Measurements from ENCODE around the gene ZC3H7B.

The ZC3H7B gene

GRCh38 chr22:41384128-41384527 lies 82.8 kb downstream of the ZC3H7B start:
- no peaks in the 10 kb centered on the region for H3K27me3 ChIP-seq (replicated peaks in 2 of 5; ENCODE audit: control insufficient read depth in 4 of 5, insufficient read depth in 5 of 5, low read length in 4 of 5)
- DNase-seq: no peak
- H3K27ac ChIP-seq (ENCODE audit: insufficient read depth in 1 of 2, low read depth in 1 of 2, low read length in 2 of 2, poor library complexity in 1 of 2, severe bottlenecking in 2 of 2): no peak overlapping the region
- ChIA-PET CTCF (interaction anchor here (1.0 to 1.6 kb wide), 4 partner anchors 17 to 134 kb away, joined by 3 to 5 read pairs (median 3); no protein-coding TSS in a partner anchor), POLR2A (interaction anchor here (0.6 kb wide), 1 partner anchor 84 kb away, joined by 4 read pairs; the partner anchor contains the start of gene PHF5A)
- peaks cover 0 to 4% (median 0%) of the 10 kb centered on the region in 4 experiments for H3K36me3 ChIP-seq (ENCODE audit: control insufficient read depth in 4 of 4, insufficient read depth in 4 of 4, low read length in 3 of 4)
- H3K4me1 ChIP-seq (ENCODE audit: control extremely low read depth in 1 of 4, control insufficient read depth in 4 of 4, insufficient read depth in 4 of 4, low read length in 3 of 4): peaks cover 0 to 27% (median 22%) of the 10 kb centered on the region in 4 experiments
- H3K4me3 ChIP-seq (ENCODE audit: control insufficient read depth in 1 of 7, extremely low read depth in 1 of 7, insufficient read depth in 4 of 7, low read depth in 2 of 7, low read length in 6 of 7): no peak overlapping the region
- H3K9me3 ChIP-seq (ENCODE audit: control extremely low read depth in 1 of 5, control insufficient read depth in 4 of 5, insufficient read depth in 2 of 5, low read depth in 1 of 5, low read length in 4 of 5): no peaks in the 10 kb centered on the region

GRCh38 chr22:41387341-41387740 lies 86.0 kb downstream of the ZC3H7B start:
- H3K9me3 ChIP-seq (ENCODE audit: control extremely low read depth in 1 of 5, control insufficient read depth in 4 of 5, insufficient read depth in 2 of 5, low read depth in 1 of 5, low read length in 4 of 5): no peaks in the 10 kb centered on the region
- no peak for DNase-seq
- POLR2A ChIA-PET: no interaction called here
- H3K36me3 ChIP-seq (ENCODE audit: control insufficient read depth in 4 of 4, insufficient read depth in 4 of 4, low read length in 3 of 4): peaks cover 0 to 4% (median 0%) of the 10 kb centered on the region in 4 experiments
- CTCF ChIA-PET: no interaction called here
- WGBS (ENCODE audit: insufficient coverage): 80% methylated on average over 2 of the region's 7 CpGs
- no peaks in the 10 kb centered on the region for H3K27me3 ChIP-seq (replicated peaks in 2 of 5; ENCODE audit: control insufficient read depth in 4 of 5, insufficient read depth in 5 of 5, low read length in 4 of 5)
- H3K4me3 ChIP-seq (ENCODE audit: control insufficient read depth in 1 of 7, extremely low read depth in 1 of 7, insufficient read depth in 4 of 7, low read depth in 2 of 7, low read length in 6 of 7): no peak overlapping the region
- H3K27ac ChIP-seq (ENCODE audit: insufficient read depth in 1 of 2, low read depth in 1 of 2, low read length in 2 of 2, poor library complexity in 1 of 2, severe bottlenecking in 2 of 2): no peak overlapping the region
- H3K4me1 ChIP-seq (ENCODE audit: control extremely low read depth in 1 of 4, control insufficient read depth in 4 of 4, insufficient read depth in 4 of 4, low read length in 3 of 4): peaks cover 0 to 19% (median 15%) of the 10 kb centered on the region in 4 experiments

DNA sequence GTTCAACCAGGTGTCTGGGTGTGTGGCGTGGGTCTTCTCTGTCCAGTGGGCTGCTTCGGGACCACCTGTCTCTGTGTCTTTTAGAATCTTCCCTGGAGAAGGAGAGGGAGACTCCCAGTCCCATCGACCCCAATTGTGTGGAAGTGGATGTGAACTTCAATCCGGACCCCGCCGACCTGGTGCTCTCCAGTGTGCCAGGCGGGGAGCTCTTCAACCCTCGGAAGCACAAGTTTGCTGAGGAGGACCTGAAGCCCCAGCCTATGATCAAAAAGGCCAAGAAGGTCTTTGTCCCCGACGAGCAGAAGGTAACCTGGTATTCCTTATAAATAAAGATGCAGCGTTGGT lies 92.7 kb downstream of the ZC3H7B start:
- no peaks in the 10 kb centered on the region for H3K9me3 ChIP-seq (ENCODE audit: control extremely low read depth in 1 of 5, control insufficient read depth in 4 of 5, insufficient read depth in 2 of 5, low read depth in 1 of 5, low read length in 4 of 5)
- no peaks in the 10 kb centered on the region for H3K4me1 ChIP-seq (ENCODE audit: control extremely low read depth in 1 of 4, control insufficient read depth in 4 of 4, insufficient read depth in 4 of 4, low read length in 3 of 4)
- over 99% methylated on average over 11 of the region's 11 CpGs for WGBS (ENCODE audit: insufficient coverage)
- no peak overlapping the region for H3K4me3 ChIP-seq (ENCODE audit: control insufficient read depth in 1 of 7, extremely low read depth in 1 of 7, insufficient read depth in 4 of 7, low read depth in 2 of 7, low read length in 6 of 7)
- POLR2A ChIA-PET: no interaction called here
- H3K27ac ChIP-seq (ENCODE audit: insufficient read depth in 1 of 2, low read depth in 1 of 2, low read length in 2 of 2, poor library complexity in 1 of 2, severe bottlenecking in 2 of 2): no peak overlapping the region
- CTCF ChIA-PET: interaction anchor here (0.7 to 1.8 kb wide), 2 partner anchors 10 to 124 kb away, joined by 3 to 5 read pairs; no protein-coding TSS in a partner anchor
- peaks cover 3 to 14% (median 12%) of the 10 kb centered on the region in 4 experiments for H3K36me3 ChIP-seq (ENCODE audit: control insufficient read depth in 4 of 4, insufficient read depth in 4 of 4, low read length in 3 of 4)
- H3K27me3 ChIP-seq (replicated peaks in 2 of 5; ENCODE audit: control insufficient read depth in 4 of 5, insufficient read depth in 5 of 5, low read length in 4 of 5): no peaks in the 10 kb centered on the region
- DNase-seq: no peak

DNA sequence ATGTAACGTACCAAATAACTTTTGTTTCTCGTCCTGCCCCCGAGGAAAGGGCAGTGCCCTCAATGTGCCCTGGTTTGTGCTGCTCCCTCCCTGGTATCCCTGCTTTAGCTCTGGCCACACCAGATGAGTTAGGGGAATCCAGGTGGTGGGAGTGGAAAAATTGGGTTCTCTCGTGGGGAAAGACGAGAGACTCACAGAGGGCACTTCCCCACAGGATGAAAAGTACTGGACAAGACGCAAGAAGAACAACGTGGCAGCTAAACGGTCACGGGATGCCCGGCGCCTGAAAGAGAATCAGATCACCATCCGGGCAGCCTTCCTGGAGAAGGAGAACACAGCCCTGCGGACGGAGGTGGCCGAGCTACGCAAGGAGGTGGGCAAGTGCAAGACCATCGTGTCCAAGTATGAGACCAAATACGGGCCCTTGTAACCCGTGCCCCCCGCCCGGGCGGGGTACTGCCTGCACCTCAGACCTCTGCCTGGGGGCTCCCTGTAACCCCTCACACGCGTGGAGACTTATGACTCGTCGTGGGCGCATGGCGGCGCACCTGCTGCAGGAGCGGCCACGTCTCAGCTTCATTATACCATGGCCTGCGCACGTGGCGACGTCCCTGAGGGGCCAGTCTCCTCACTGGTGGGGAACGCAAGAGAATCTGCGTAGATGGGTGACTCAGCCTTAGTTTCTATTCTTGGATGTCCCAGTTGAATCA lies 94.4 kb downstream of the ZC3H7B start:
- CTCF ChIA-PET: interaction anchor here (1.5 to 1.8 kb wide), 2 partner anchors 8 to 121 kb away, joined by 4 to 5 read pairs; no protein-coding TSS in a partner anchor
- no peak overlapping the region for H3K4me3 ChIP-seq (ENCODE audit: control insufficient read depth in 1 of 7, extremely low read depth in 1 of 7, insufficient read depth in 4 of 7, low read depth in 2 of 7, low read length in 6 of 7)
- WGBS (ENCODE audit: insufficient coverage): 97% methylated on average over 35 of the region's 37 CpGs
- DNase-seq: no peak
- H3K27me3 ChIP-seq (replicated peaks in 2 of 5; ENCODE audit: control insufficient read depth in 4 of 5, insufficient read depth in 5 of 5, low read length in 4 of 5): no peaks in the 10 kb centered on the region
- H3K27ac ChIP-seq (ENCODE audit: insufficient read depth in 1 of 2, low read depth in 1 of 2, low read length in 2 of 2, poor library complexity in 1 of 2, severe bottlenecking in 2 of 2): no peak overlapping the region
- H3K9me3 ChIP-seq (ENCODE audit: control extremely low read depth in 1 of 5, control insufficient read depth in 4 of 5, insufficient read depth in 2 of 5, low read depth in 1 of 5, low read length in 4 of 5): no peaks in the 10 kb centered on the region
- POLR2A ChIA-PET: no interaction called here
- H3K36me3 ChIP-seq (ENCODE audit: control insufficient read depth in 4 of 4, insufficient read depth in 4 of 4, low read length in 3 of 4): peaks cover 3 to 14% (median 12%) of the 10 kb centered on the region in 4 experiments
- H3K4me1 ChIP-seq (ENCODE audit: control extremely low read depth in 1 of 4, control insufficient read depth in 4 of 4, insufficient read depth in 4 of 4, low read length in 3 of 4): no peaks in the 10 kb centered on the region

- H3K4me1 ChIP-seq (ENCODE audit: control extremely low read depth in 1 of 4, control insufficient read depth in 4 of 4, insufficient read depth in 4 of 4, low read length in 3 of 4): peaks cover 0 to 7% (median 3%) of the 10 kb centered on the region in 4 experiments
- H3K36me3 ChIP-seq (ENCODE audit: control insufficient read depth in 4 of 4, insufficient read depth in 4 of 4, low read length in 3 of 4): peaks cover 3 to 14% (median 12%) of the 10 kb centered on the region in 4 experiments
- ChIA-PET CTCF (interaction anchor here (1.1 to 1.5 kb wide), 3 partner anchors 21 to 129 kb away, joined by 3 to 4 read pairs (median 4); no protein-coding TSS in a partner anchor), POLR2A (no interaction called here)
- no peaks in the 10 kb centered on the region for H3K9me3 ChIP-seq (ENCODE audit: control extremely low read depth in 1 of 5, control insufficient read depth in 4 of 5, insufficient read depth in 2 of 5, low read depth in 1 of 5, low read length in 4 of 5)
- no peak overlapping the region for H3K4me3 ChIP-seq (ENCODE audit: control insufficient read depth in 1 of 7, extremely low read depth in 1 of 7, insufficient read depth in 4 of 7, low read depth in 2 of 7, low read length in 6 of 7)
- 98% methylated on average over 16 of the region's 19 CpGs for WGBS (ENCODE audit: insufficient coverage)
- no peaks in the 10 kb centered on the region for H3K27me3 ChIP-seq (replicated peaks in 2 of 5; ENCODE audit: control insufficient read depth in 4 of 5, insufficient read depth in 5 of 5, low read length in 4 of 5)
- H3K27ac ChIP-seq (ENCODE audit: insufficient read depth in 1 of 2, low read depth in 1 of 2, low read length in 2 of 2, poor library complexity in 1 of 2, severe bottlenecking in 2 of 2): no peak overlapping the region
- no peak for DNase-seq
Measured at GRCh38 chr22:41397143-41397811, 96.0 kb downstream of the ZC3H7B start.

GRCh38 chr22:41398921-41399320 lies 97.6 kb downstream of the ZC3H7B start:
- ChIA-PET CTCF (no interaction called here), POLR2A (no interaction called here)
- Histone ChIP-seq H3K4me3 (ENCODE audit: control insufficient read depth in 1 of 7, extremely low read depth in 1 of 7, insufficient read depth in 4 of 7, low read depth in 2 of 7, low read length in 6 of 7) (no peak overlapping the region), H3K27ac (ENCODE audit: insufficient read depth in 1 of 2, low read depth in 1 of 2, low read length in 2 of 2, poor library complexity in 1 of 2, severe bottlenecking in 2 of 2) (no peak overlapping the region), H3K9me3 (ENCODE audit: control extremely low read depth in 1 of 5, control insufficient read depth in 4 of 5, insufficient read depth in 2 of 5, low read depth in 1 of 5, low read length in 4 of 5) (no peaks in the 10 kb centered on the region), H3K27me3 (replicated peaks in 2 of 5; ENCODE audit: control insufficient read depth in 4 of 5, insufficient read depth in 5 of 5, low read length in 4 of 5) (no peaks in the 10 kb centered on the region), H3K36me3 (ENCODE audit: control insufficient read depth in 4 of 4, insufficient read depth in 4 of 4, low read length in 3 of 4) (peaks cover 3 to 14% (median 12%) of the 10 kb centered on the region in 4 experiments), H3K4me1 (ENCODE audit: control extremely low read depth in 1 of 4, control insufficient read depth in 4 of 4, insufficient read depth in 4 of 4, low read length in 3 of 4) (peaks cover 0 to 12% (median 4%) of the 10 kb centered on the region in 4 experiments)
- WGBS (ENCODE audit: insufficient coverage): 80% methylated on average over 1 of the region's 8 CpGs
- DNase-seq: no peak
